GM21381 (cell line): ENCODE measurements around the gene ZFAND3.
"Not testable (repeated sequence)": the region's sequence is repeated elsewhere in the genome, so short reads cannot be mapped to it uniquely, and the experiment has no call there.

ENCODE experiments used
- ATAC-seq: cut with Tn5 transposase; IDR thresholded peaks from one replicate; pipeline ENCODE4 v1.9.1; 2021; ENCODE audit warnings: mild to moderate bottlenecking, moderate library complexity; ENCODE audit not compliant: unreplicated experiment

ZFAND3 gene

GRCh38 chr6:37930288-37930971, 110.9 kb downstream of the ZFAND3 start:
- ATAC-seq = no peak

GRCh38 chr6:37931066-37931465, 111.5 kb downstream of the ZFAND3 start:
- no peak for ATAC-seq

- no peak for ATAC-seq
These were observed 114.7 kb downstream of the ZFAND3 start for GRCh38 chr6:37934276-37934675.

GRCh38 chr6:37936150-37936549, 116.6 kb downstream of the ZFAND3 start:
- ATAC-seq = no peak

GRCh38 chr6:37936906-37937305, 117.4 kb downstream of the ZFAND3 start:
- ATAC-seq = no peak

- ATAC-seq = no peak
These were observed 119.4 kb downstream of the ZFAND3 start for GRCh38 chr6:37938909-37939308.

GRCh38 chr6:37940074-37940847, 120.7 kb downstream of the ZFAND3 start:
- ATAC-seq = no peak

- ATAC-seq = no peak
These were observed 122.3 kb downstream of the ZFAND3 start for GRCh38 chr6:37941871-37942270.

- ATAC-seq = no peak
These were observed 123.3 kb downstream of the ZFAND3 start for GRCh38 chr6:37942606-37943376.

- ATAC-seq = no peak
These were observed 124.0 kb downstream of the ZFAND3 start for GRCh38 chr6:37943436-37944058.

- ATAC-seq = no peak
These were observed 126.5 kb downstream of the ZFAND3 start for GRCh38 chr6:37946057-37946456.

- no peak for ATAC-seq
These were observed 127.9 kb downstream of the ZFAND3 start for GRCh38 chr6:37947468-37947867.

GRCh38 chr6:37948584-37948983, 129.1 kb downstream of the ZFAND3 start:
- not testable (repeated sequence) for ATAC-seq

GRCh38 chr6:37952027-37952426, 132.5 kb downstream of the ZFAND3 start:
- ATAC-seq = peak; percentile 55

GRCh38 chr6:37954791-37955190, 135.3 kb downstream of the ZFAND3 start:
- ATAC-seq = no peak

GRCh38 chr6:37956711-37957275, 137.3 kb downstream of the ZFAND3 start:
- ATAC-seq = no peak

GRCh38 chr6:37959061-37959460, 139.5 kb downstream of the ZFAND3 start:
- ATAC-seq = no peak

- no peak for ATAC-seq
These were observed 140.8 kb downstream of the ZFAND3 start for GRCh38 chr6:37960139-37960935.

GRCh38 chr6:37962481-37963080, 143.1 kb downstream of the ZFAND3 start:
- not testable (repeated sequence) for ATAC-seq
